HG03175 (cell line): ENCODE data around the gene ZDHHC6.
"Not testable (repeated sequence)": the region's sequence is repeated elsewhere in the genome, so short reads cannot be mapped to it uniquely, and the experiment has no call there.

Experiments
- ATAC-seq: cut with Tn5 transposase; IDR thresholded peaks from one replicate; pipeline ENCODE4 v1.9.1; 2021; ENCODE audit warnings: mild to moderate bottlenecking, moderate library complexity; ENCODE audit not compliant: unreplicated experiment

Gene ZDHHC6

GRCh38 chr10:112446055-112446854 is 459 bp downstream of the ZDHHC6 start:
- ATAC-seq = no peak

GRCh38 chr10:112442063-112442462 is 4.7 kb downstream of the ZDHHC6 start:
- ATAC-seq = no peak

GRCh38 chr10:112441520-112441919 is 5.2 kb downstream of the ZDHHC6 start:
- ATAC-seq = no peak

DNA sequence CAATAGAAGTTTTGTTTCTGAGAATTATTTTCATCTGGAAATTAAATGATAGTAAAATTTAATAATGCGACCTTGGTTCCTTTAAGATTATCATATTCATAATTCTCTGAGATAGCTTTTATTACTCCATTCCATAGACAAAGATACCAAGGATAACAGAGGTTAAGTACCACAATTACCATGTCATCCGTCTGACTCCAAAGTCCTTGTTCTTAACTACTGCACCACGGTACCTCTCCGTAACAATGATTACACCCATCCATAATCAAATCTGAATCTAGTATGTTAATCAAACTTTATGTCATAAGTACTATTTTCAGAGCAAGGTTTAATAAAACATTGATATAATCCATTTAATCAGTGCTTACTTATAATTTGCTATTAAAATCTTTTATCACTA is 8.4 kb downstream of the ZDHHC6 start:
- no peak for ATAC-seq

DNA sequence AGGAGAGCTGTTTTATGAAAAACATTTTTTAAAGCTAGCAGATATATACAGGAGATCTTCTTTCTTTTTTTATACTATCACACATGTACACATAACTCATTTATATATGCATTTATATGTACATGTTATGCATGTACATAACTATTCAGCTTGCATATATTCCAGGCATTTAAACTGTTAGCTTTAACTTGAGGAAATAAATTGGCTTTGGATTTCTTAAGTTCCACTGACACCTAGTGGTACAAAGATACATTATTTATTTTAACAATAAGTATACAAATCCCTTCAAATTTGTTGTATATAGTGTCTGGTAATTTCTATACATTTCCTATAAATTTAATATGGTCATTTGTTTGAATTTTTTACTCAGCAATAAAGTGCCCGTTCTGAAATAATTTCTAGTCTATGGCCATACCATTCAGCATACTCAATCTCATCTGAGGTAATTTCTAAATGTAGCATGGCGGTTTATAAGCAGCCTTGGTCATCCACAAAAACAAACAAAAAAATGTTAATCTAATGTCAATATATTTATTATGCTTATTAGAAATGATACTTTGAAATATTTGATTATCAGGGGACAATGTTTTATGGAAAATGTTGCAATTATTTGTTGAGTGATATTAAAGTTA is 11.6 kb downstream of the ZDHHC6 start:
- no peak for ATAC-seq

DNA sequence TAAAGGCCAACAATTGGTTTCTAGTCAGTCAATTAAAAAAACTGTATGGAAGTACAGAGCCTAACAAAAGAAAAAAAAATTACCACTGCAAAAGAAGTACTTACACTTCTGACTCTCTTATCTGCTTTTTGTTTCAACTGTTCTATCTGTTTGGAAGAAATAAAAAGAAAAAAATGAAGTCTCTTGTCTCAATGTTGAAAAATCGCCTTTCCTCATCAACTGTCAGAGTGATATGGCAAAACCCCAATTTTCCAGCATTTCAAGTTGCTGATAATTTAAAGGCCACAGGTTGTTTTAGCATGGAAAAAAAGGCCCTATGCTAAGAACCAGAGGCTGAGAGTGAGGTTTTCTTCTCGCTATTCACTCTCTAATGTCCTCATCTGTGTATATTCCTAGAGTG is 13.6 kb downstream of the ZDHHC6 start:
- no peak for ATAC-seq

GRCh38 chr10:112429654-112430230 is 17.0 kb downstream of the ZDHHC6 start:
- no peak for ATAC-seq

GRCh38 chr10:112429147-112429546 is 17.6 kb downstream of the ZDHHC6 start:
- peak; percentile 51 for ATAC-seq

DNA sequence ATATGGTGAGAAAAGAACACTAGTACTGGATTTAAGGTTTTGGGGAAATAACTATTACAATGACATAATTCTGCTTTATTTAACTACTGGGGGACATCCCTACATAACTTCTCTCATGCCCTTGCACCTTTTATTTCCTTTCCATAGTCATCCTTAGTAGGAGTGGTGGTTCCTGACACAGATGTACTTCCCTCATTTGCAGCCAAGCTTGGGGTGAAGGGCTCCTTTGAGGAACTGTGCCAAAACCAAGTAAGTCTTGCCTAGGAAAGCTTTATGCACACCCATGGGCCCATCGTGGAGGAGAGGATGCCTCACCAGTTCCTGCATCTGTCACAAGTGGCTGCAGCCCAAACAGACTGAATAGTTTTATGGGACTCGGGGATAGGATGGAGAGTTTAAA is 20.6 kb downstream of the ZDHHC6 start:
- no peak for ATAC-seq

- ATAC-seq = no peak
Observed at GRCh38 chr10:112424651-112425050, 22.1 kb downstream of the ZDHHC6 start.

- no peak for ATAC-seq
Observed at GRCh38 chr10:112421731-112422130, 25.0 kb downstream of the ZDHHC6 start.

GRCh38 chr10:112412696-112413095 is 34.0 kb downstream of the ZDHHC6 start:
- ATAC-seq = no peak

DNA sequence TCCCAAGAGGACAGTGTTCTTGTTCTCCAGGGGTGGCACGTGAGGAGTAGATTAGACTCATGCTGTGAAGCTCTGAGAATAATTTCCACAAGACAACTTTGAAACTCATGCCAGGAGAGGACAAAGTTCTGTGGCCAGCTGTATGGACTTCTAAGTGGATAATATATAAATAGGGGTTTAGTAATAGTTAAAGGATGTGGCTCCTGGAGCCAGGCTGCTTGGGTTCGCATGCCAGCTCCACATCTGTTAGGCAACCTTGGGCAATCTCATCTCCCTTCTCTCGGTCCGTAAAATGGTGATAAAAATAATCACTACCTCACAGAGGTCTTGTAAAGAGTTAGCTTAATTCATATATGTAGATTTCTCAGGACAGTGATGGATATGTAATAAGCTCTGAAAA is 37.0 kb downstream of the ZDHHC6 start:
- no peak for ATAC-seq

GRCh38 chr10:112409299-112409698 is 37.4 kb downstream of the ZDHHC6 start:
- no peak for ATAC-seq

DNA sequence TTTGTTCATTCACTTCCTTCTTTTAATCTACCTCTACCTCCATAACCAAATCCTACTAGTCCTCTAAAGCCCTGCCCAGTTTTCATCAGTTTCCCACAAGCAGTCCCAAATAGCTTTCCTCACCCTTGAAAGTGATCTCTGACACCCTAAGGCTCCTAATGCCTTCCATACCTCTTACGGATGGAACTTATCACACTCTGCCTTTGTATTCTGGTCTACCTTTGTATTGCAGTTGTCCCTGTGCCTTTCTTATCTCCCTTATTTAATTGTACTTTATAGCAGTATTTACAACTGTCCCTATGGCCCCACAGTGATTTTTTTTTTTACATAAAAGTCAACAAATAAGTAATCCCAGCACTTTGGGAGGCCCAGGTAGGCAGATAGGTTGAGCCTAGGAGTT is 39.0 kb downstream of the ZDHHC6 start:
- no peak for ATAC-seq

DNA sequence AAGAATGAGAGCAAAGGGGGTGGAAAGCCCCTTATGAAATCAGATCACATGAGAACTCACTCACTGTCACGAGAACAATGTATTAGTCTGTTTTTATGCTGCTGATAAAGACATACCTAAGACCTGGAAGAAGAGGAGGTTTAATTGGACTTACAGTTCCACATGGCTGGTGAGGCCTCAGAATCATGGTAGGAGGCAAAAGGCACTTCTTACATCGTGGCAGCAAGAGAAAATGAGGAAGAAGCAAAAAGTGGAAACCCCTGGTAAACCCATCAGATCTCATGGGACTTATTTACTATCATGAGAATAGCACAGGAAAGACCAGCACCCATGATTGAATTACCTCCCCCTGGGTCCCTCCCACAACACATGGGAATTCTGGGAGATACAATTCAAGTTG is 39.9 kb downstream of the ZDHHC6 start:
- ATAC-seq = not testable (repeated sequence)

GRCh38 chr10:112404617-112405016 is 42.1 kb downstream of the ZDHHC6 start:
- no peak for ATAC-seq

GRCh38 chr10:112402917-112403316 is 43.8 kb downstream of the ZDHHC6 start:
- no peak for ATAC-seq

DNA sequence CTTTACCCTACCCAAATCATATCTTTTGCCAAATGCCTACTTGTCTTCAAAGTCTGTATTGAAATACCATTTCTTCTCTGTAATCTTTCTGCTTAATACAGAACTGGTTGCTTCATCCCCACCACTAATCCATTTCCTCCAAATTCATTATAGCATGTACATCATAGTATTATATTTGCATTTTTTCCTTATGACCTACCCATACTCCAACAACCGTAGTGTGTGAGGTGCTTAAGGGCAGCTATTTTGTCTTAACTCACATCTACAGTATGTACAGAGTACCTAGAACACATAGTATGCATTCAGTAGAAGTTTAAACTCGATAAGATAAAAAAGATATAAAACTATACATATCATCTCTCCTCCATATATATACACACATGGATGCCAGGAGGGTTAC is 49.1 kb downstream of the ZDHHC6 start:
- ATAC-seq = no peak

GRCh38 chr10:112395809-112396530 is 50.7 kb downstream of the ZDHHC6 start:
- ATAC-seq = no peak

DNA sequence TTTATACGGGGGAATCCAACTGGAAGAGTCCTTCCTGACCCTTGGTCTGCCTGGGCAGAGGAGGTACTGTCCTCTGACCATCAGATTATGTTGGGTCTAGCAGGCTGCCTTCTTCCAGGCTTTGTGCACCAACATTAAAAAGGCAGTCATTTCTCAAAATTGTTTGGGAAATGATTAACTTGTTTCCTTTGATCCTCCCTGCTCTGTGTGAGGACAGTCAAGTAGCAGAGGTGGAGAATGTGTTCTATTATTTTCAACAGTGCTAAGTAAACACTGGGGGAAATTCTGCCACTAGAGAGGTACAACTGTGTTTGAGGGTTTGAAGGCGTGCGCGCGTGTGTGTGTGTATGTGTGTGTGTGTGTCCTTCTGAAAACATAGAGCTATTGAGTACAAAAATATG is 52.2 kb downstream of the ZDHHC6 start:
- no peak for ATAC-seq

DNA sequence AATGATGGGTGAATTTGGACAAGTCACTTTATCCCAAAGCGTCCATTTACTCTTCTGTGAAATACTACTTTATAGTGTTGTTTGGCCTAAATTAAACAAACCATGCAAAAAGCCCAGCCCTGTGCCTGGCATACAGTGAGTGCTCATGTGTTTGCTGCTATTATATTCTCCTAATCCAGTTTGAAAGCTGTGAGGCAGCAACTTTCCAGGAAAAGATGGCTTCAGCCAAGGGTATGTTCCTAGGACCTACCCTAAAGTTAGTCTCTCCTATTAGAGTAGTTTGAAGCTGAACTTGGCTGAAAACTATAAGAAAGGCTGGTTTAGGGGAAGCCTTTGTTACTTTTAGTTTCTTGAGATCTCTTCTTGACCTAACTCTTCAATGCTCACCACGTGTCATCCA is 52.9 kb downstream of the ZDHHC6 start:
- no peak for ATAC-seq
